GM12873 (cell line): ENCODE results near the gene LIMS1.

Experiments used
- TF ChIP-seq, protein P1 (sequence below): IDR thresholded peaks from 2 replicates; pipeline ENCODE4 v1.5.1; 2012; ENCODE audit warnings: low read depth, mild to moderate bottlenecking, moderate library complexity, low read length, control low read depth; ENCODE audit not compliant: insufficient read depth; ENCODE audit errors: missing control alignments

The LIMS1 gene

DNA sequence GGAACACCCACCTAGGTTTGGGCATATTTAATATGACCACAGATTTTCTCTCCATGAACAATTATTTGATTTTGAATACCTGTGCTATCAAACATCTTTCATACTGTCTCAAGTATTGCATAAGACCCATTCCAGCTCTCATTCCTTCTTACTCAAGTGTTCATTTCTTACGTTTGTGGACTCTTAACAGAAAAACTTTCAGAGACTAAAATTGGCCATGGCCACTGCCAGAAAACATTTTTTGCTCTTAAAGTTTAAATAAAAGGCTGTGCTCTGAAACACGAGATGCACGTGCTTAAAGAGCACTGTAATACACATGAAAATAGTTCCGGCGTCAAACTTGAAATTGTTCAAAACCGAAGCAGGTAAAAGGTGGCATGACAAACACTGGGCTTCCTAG, 89.3 kb downstream of the LIMS1 start:
- TF ChIP-seq, protein P1, sequence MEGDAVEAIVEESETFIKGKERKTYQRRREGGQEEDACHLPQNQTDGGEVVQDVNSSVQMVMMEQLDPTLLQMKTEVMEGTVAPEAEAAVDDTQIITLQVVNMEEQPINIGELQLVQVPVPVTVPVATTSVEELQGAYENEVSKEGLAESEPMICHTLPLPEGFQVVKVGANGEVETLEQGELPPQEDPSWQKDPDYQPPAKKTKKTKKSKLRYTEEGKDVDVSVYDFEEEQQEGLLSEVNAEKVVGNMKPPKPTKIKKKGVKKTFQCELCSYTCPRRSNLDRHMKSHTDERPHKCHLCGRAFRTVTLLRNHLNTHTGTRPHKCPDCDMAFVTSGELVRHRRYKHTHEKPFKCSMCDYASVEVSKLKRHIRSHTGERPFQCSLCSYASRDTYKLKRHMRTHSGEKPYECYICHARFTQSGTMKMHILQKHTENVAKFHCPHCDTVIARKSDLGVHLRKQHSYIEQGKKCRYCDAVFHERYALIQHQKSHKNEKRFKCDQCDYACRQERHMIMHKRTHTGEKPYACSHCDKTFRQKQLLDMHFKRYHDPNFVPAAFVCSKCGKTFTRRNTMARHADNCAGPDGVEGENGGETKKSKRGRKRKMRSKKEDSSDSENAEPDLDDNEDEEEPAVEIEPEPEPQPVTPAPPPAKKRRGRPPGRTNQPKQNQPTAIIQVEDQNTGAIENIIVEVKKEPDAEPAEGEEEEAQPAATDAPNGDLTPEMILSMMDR = no peak

DNA sequence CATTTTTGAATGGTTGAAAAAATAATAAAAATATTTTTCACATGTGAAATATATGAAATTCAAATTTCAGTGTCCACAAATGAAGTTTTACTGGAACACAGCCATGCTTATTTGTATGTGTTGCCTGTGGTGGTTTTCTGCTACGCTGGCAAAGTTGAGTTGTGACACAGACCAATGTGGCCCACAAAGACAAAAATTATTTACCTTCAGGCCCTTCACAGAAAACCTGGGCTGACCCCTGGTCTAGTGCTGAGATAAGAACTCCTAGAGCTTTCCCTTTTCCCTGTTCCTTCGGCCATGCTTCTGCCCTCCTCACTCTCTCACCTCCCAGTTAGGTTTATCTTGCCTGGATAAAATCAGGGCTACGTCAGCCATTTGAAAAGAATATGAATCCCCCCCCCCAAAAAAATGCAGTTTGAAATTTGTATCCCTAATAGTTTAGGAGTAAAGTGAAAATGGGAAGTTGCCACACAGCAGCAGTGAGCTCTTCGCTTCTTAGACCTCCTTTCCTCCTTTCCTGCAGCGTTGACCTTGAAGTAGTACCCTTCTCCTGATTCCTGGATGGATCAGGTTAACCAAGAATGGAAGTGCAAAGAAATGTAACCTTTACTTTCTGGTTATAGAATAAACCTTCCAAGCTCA, 91.0 kb downstream of the LIMS1 start:
- TF ChIP-seq, protein P1 = no peak

DNA sequence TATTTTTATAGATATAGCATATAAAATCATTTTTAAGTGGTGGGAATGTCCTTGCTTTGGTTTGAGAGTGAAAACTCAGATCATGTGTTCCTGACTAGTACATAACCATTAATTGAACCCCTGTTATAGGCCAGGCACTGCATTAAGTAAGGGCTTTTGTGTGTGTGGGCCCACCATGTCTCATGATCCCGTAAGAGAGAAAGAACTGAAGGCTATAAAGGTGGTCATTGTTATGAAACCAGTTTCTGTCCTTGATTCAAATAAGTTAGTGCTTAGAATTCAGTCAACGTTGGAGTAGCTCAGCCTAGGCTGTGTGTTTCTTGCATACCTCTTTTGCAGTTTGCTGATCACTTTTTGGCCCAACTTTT, 91.5 kb downstream of the LIMS1 start:
- TF ChIP-seq, protein P1 = no peak

DNA sequence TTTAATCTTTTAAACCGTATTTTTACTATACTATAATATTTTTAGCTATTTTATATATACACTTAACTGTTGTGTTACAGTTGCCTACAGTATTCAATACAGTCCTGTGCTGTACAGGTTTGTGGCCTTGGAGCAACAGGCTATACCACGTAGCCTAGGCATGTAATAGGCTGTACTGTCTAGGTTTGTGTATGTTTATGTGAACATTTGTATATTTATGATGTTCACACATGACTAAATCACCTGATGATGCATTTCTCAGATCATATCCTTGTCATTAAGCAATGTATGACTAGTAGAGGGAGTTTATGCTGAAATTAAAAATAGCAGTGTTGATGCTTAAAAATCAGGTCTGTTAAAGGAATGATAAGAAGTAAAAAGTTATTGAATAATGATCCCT, 92.7 kb downstream of the LIMS1 start:
- TF ChIP-seq, protein P1 = no peak

DNA sequence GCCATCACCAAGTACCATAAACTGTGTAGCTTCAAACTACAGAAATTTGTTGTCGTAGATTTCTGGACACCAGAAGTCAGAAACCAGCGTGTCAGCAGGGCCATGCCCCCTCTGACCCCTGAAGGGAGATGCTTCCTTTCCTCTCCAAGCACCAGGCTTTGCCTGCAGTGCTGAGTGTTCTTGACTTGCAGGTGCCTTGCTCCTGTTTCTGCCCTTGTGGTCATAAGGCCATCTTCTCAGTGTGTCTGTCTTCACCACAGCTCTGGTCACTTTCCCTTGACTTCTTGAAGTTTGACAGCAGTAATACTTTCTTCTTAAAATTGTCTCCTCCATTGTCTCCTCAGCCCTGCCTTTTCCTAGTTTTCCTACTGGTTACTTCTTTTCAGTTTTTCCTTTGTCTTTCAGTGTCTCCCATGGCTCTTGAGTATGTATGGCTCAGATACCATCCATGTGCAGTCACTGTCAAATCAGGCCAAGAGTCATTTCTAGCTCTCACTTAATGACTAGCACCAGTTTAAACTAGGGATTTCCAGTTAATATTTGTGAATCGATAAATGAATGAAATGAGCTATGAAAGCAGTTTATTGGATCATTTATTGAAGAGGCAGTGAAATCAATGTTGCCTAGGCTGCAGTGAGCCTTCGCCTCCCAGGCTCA, 93.8 kb downstream of the LIMS1 start:
- TF ChIP-seq, protein P1 = no peak

DNA sequence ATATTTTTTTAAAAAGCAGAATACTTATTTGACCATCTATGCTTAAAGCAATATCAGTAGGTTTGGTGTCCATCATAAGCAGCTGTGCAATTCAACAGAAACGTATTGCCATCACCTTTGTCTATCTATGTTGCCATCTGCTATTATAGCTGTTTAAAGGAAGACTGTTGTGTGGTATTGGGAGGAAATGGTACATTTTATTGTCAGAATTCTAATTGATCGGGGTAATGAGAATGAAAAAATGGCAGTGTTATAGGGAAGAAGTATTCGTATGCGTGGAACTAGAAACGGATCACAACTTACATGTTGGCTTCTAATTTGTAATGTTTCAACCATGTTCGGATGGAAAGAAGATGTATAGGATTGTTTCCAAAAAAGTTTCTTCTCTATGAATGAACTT, 94.7 kb downstream of the LIMS1 start:
- TF ChIP-seq, protein P1 = no peak

DNA sequence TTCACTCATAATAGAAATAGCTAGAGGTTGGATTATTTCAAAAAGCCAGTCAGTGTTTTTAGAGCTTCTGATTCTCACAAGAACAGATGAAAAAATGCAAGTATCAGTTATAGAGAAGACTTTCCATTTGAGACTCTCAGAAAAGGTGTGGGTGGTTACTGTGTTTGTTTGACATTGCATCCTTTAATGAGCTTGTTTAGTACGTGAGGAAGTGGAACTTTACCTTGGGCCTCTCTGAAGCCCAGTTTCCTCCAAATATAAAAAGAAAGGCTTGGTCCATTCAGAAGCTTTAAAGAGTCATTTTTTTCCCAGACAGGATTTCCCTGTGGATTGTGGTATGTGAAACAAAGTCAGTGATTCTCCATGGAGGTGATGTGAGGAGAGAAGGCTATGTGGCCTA, 95.1 kb downstream of the LIMS1 start:
- TF ChIP-seq, protein P1 = no peak
